H1 (cell line): ENCODE data around the gene SPCS3.

Experiments used
- BACH1 ChIP-seq: IDR thresholded peaks from 2 replicates; pipeline ENCODE4 v1.6.1; 2012; ENCODE audit warnings: low read length, improper control_type of control experiment
- CTCF ChIP-seq, 3 experiments: IDR thresholded peaks; 1 replicate in 2 of 3; 2 replicates in 1 of 3; pipeline versions ENCODE4 v1.5.1 to v1.6.1; 2011; ENCODE audit warnings: low read length in 3 of 3, mild to moderate bottlenecking in 3 of 3, inconsistent platforms in 2 of 3, low read depth in 1 of 3, moderate library complexity in 1 of 3; ENCODE audit not compliant: insufficient read depth in 1 of 3; ENCODE audit errors: control extremely low read depth in 1 of 3
- EP300 ChIP-seq, 2 experiments: IDR thresholded peaks; 1 replicate in 1 of 2; 2 replicates in 1 of 2; pipeline ENCODE4 v1.6.1; 2011 to 2012; ENCODE audit warnings: low read depth in 2 of 2, low read length in 2 of 2, mild to moderate bottlenecking in 2 of 2, borderline replicate concordance in 1 of 2, inconsistent platforms in 1 of 2, moderate library complexity in 1 of 2
- JUN ChIP-seq: IDR thresholded peaks from 2 replicates; pipeline ENCODE4 v1.6.1; 2011; ENCODE audit warnings: low read depth, mild to moderate bottlenecking, improper control_type of control experiment, low read length
- KDM1A ChIP-seq: fragments of 200-600, 300-600 bp; sonication (generic); IDR thresholded peaks from 2 replicates; pipeline ENCODE4 v1.7.1; 2016; ENCODE audit warnings: mild to moderate bottlenecking, low read length, borderline replicate concordance
- NRF1 ChIP-seq: IDR thresholded peaks from 2 replicates; pipeline ENCODE4 v1.6.1; 2011; ENCODE audit warnings: mild to moderate bottlenecking, low read depth, low read length, improper control_type of control experiment
- POLR2AphosphoS5 ChIP-seq: IDR thresholded peaks from 2 replicates; pipeline ENCODE4 v1.6.1; 2011; ENCODE audit warnings: low read depth, low read length
- RAD21 ChIP-seq, 2 experiments: IDR thresholded peaks in 1 of 2; conservative IDR thresholded peaks in 1 of 2; 2 replicates each; pipeline ENCODE4 v1.6.1; 2011; ENCODE audit warnings: low read depth in 2 of 2, low read length in 2 of 2, improper control_type of control experiment in 1 of 2, inconsistent platforms in 1 of 2, mild to moderate bottlenecking in 1 of 2, moderate library complexity in 1 of 2

GRCh38 chr4:176292920-176293319, 26.8 kb upstream of the SPCS3 start:
- no peak for TF ChIP-seq NRF1
- no peak for TF ChIP-seq RAD21 (IDR thresholded peaks at IDR 0.05 in 1 of 2, conservative IDR thresholded peaks at IDR 0.05 in 1 of 2; ENCODE audit: low read depth in 2 of 2, low read length in 2 of 2)
- TF ChIP-seq CTCF (IDR thresholded peaks at IDR 0.05; ENCODE audit: control extremely low read depth in 1 of 3, insufficient read depth in 1 of 3, low read depth in 1 of 3, low read length in 3 of 3): no peak
- TF ChIP-seq BACH1: no peak
- TF ChIP-seq POLR2AphosphoS5: no peak
- TF ChIP-seq JUN: no peak
- TF ChIP-seq EP300 (IDR thresholded peaks at IDR 0.05; ENCODE audit: borderline replicate concordance in 1 of 2, low read depth in 2 of 2, low read length in 2 of 2): no peak
- no peak for TF ChIP-seq KDM1A
